GM23338 (cell line): ENCODE measurements around the gene ANKFN1. TPM values are rescaled to one million over a fixed set of nuclear protein-coding genes. Genes with fewer than 3 reads are reported as not detected.

Experiments
- ATAC-seq: fragments of 200-7000 bp; cut with Tn5 transposase; 3 replicates; pipeline ENCODE4 v1.9.1; 2020
- DNase-seq: peaks from one replicate; pipeline ENCODE4 v3.0.0-alpha.2; 2015; ENCODE audit warnings: low spot score
- H2AFZ ChIP-seq: fragments of 200-600 bp; sonication (generic); 2 replicates; pipeline ENCODE4 v1.8.0; 2016; ENCODE audit warnings: antibody characterized with exemption, mild to moderate bottlenecking, moderate library complexity
- H3F3A ChIP-seq: fragments of 200-600 bp; sonication (generic); replicated peaks from 2 replicates; pipeline ENCODE4 v1.8.0; 2017; ENCODE audit warnings: antibody characterized with exemption, mixed run types, low read depth
- H3K27ac ChIP-seq: fragments of 200-600 bp; sonication (generic); 2 replicates; pipeline ENCODE4 v1.6.1; 2016; ENCODE audit warnings: low read depth
- H3K27me3 ChIP-seq: fragments of 200-600 bp; sonication (generic); 2 replicates; pipeline ENCODE4 v1.8.0; 2016; ENCODE audit warnings: mild to moderate bottlenecking, mixed run types, moderate library complexity; ENCODE audit not compliant: insufficient read depth
- H3K36me3 ChIP-seq: fragments of 200-600 bp; sonication (generic); 2 replicates; pipeline ENCODE4 v1.8.0; 2016; ENCODE audit warnings: mild to moderate bottlenecking; ENCODE audit not compliant: insufficient read depth
- H3K4me1 ChIP-seq: fragments of 200-600 bp; sonication (generic); 2 replicates; pipeline ENCODE4 v1.8.0; 2016; ENCODE audit warnings: mild to moderate bottlenecking, moderate library complexity; ENCODE audit not compliant: insufficient read depth
- H3K4me2 ChIP-seq: fragments of 200-600 bp; sonication (generic); 2 replicates; pipeline ENCODE4 v1.7.1; 2017; ENCODE audit warnings: mixed run types
- H3K4me3 ChIP-seq: fragments of 200-600 bp; sonication (generic); 2 replicates; pipeline ENCODE4 v1.6.1; 2016; ENCODE audit warnings: mixed run types
- H3K79me2 ChIP-seq: fragments of 200-600 bp; sonication (generic); replicated peaks from 2 replicates; pipeline ENCODE4 v1.8.0; 2017; ENCODE audit warnings: mild to moderate bottlenecking; ENCODE audit not compliant: insufficient read depth
- H3K9me2 ChIP-seq: fragments of 200-600 bp; sonication (generic); 2 replicates; pipeline ENCODE4 v1.8.0; 2017; ENCODE audit not compliant: insufficient read depth
- H4K20me1 ChIP-seq: fragments of 200-600 bp; sonication (generic); replicated peaks from 2 replicates; pipeline ENCODE4 v1.8.0; 2017; ENCODE audit warnings: mild to moderate bottlenecking; ENCODE audit not compliant: insufficient read depth
- H3K27ac Mint-ChIP-seq: 2 replicates; pipeline ENCODE4 v1.8.0; 2020; ENCODE audit warnings: inconsistent platforms, mild to moderate bottlenecking, moderate library complexity, mixed read lengths
- H3K27me3 Mint-ChIP-seq: 3 replicates; pipeline ENCODE4 v1.8.0; 2022; ENCODE audit warnings: low read depth, mild to moderate bottlenecking, moderate library complexity, mixed read lengths, inconsistent platforms; ENCODE audit not compliant: insufficient read depth, poor library complexity
- H3K36me3 Mint-ChIP-seq: 3 replicates; pipeline ENCODE4 v1.8.0; 2021; ENCODE audit warnings: low read depth, mild to moderate bottlenecking, inconsistent platforms, moderate library complexity, mixed read lengths
- H3K4me1 Mint-ChIP-seq: 3 replicates; pipeline ENCODE4 v1.8.0; 2020; ENCODE audit warnings: mild to moderate bottlenecking, inconsistent platforms, mixed read lengths
- H3K4me3 Mint-ChIP-seq: 3 replicates; pipeline ENCODE4 v1.8.0; 2021; ENCODE audit warnings: moderate library complexity, mild to moderate bottlenecking, inconsistent platforms, mixed read lengths
- H3K9me3 Mint-ChIP-seq: 3 replicates; pipeline ENCODE4 v1.8.0; 2020; ENCODE audit warnings: moderate library complexity, mild to moderate bottlenecking, inconsistent platforms, mixed read lengths
- CREB1 ChIP-seq: fragments of 250-450 bp; sonication (Bioruptor Pico); IDR thresholded peaks from 2 replicates; pipeline ENCODE4 v1.5.0; 2020; ENCODE audit warnings: low read depth, mild to moderate bottlenecking, moderate library complexity
- CTCF ChIP-seq, 2 experiments: fragments of 200-600 bp in 1 of 2; sonication (generic) in 1 of 2; conservative IDR thresholded peaks; 2 replicates each; pipeline versions ENCODE4 v1.5.1 to v1.6.1; 2016 to 2017; ENCODE audit warnings: antibody characterized with exemption in 2 of 2, low read depth in 2 of 2, mild to moderate bottlenecking in 2 of 2, moderate library complexity in 1 of 2
- ETS1 ChIP-seq: IDR thresholded peaks from 2 replicates; pipeline ENCODE4 v1.6.1; 2016; ENCODE audit warnings: antibody characterized with exemption
- EZH2 ChIP-seq: fragments of 200-600 bp; sonication (generic); IDR thresholded peaks from one replicate; pipeline ENCODE4 v1.8.0; 2017; ENCODE audit warnings: antibody characterized with exemption, mild to moderate bottlenecking, low read depth; ENCODE audit not compliant: unreplicated experiment
- EZH2phosphoT487 ChIP-seq: fragments of 200-600 bp; sonication (generic); IDR thresholded peaks from one replicate; pipeline ENCODE4 v1.8.1; 2018; ENCODE audit warnings: antibody characterized with exemption; ENCODE audit not compliant: unreplicated experiment
- JUNB ChIP-seq: IDR thresholded peaks from one replicate; pipeline ENCODE4 v1.6.1; 2016; ENCODE audit warnings: antibody characterized with exemption; ENCODE audit not compliant: unreplicated experiment
- NANOG ChIP-seq: IDR thresholded peaks from 2 replicates; pipeline ENCODE4 v1.6.1; 2016; ENCODE audit warnings: antibody characterized with exemption, borderline replicate concordance
- POLR2AphosphoS5 ChIP-seq: IDR thresholded peaks from 2 replicates; pipeline ENCODE4 v1.6.1; 2016; ENCODE audit warnings: antibody characterized with exemption, low read depth
- REST ChIP-seq: IDR thresholded peaks from one replicate; pipeline ENCODE4 v1.6.1; 2018; ENCODE audit warnings: antibody characterized with exemption; ENCODE audit not compliant: unreplicated experiment
- STAT1 ChIP-seq: IDR thresholded peaks from one replicate; pipeline ENCODE4 v1.6.1; 2016; ENCODE audit warnings: antibody characterized with exemption; ENCODE audit not compliant: unreplicated experiment
- ZNF114 ChIP-seq: fragments of 250-450 bp; sonication (Bioruptor Pico); IDR thresholded peaks from 2 replicates; pipeline ENCODE4 v1.5.0; 2020; ENCODE audit warnings: mild to moderate bottlenecking, moderate library complexity
- ZNF331 ChIP-seq: fragments of 250-450 bp; sonication (Bioruptor Pico); IDR thresholded peaks from 2 replicates; pipeline ENCODE4 v1.5.0; 2020; ENCODE audit warnings: low read depth, mild to moderate bottlenecking, moderate library complexity
- ZNF462 ChIP-seq: fragments of 250-450 bp; sonication (Bioruptor Pico); IDR thresholded peaks from 2 replicates; pipeline ENCODE4 v1.5.0; 2020; ENCODE audit warnings: mild to moderate bottlenecking, moderate library complexity
- polyA plus RNA-seq: library from polyadenylated mRNA; unstranded; fragments of >200 nt; fragmentation: Nextera tagmentation; extraction: Ambion mirVana; gene quantifications from 2 replicates; pipeline ENCODE4 v1.2.1, GENCODE V29; 2016
- total RNA-seq: library from RNA; depleted of rRNA; stranded (reverse); fragments of >200 nt; shearing (Covaris generic); gene quantifications from 2 replicates; pipeline ENCODE4 v1.2.3, GENCODE V29; 2014

The ANKFN1 gene
- total and polyA plus RNA-seq, 2 experiments from 2014 or later, result not detected

GRCh38 chr17:56309897-56310296, 156.6 kb downstream of the ANKFN1 start:
- Histone ChIP-seq H3K27ac (no peak overlapping the region), H3F3A (no peaks in the 10 kb centered on the region), H3K79me2 (no peaks in the 10 kb centered on the region), H3K9me2 (peaks cover 3% of the 10 kb centered on the region; the same call in 1 of the 2 replicates), H3K27me3 (no peaks in the 10 kb centered on the region), H3K4me2 (no peak overlapping the region), H3K36me3 (no peaks in the 10 kb centered on the region), H4K20me1 (no peaks in the 10 kb centered on the region), H2AFZ (no peak overlapping the region), H3K4me3 (no peak overlapping the region), H3K4me1 (no peaks in the 10 kb centered on the region)
- Mint-ChIP-seq H3K4me3 (no peak overlapping the region), H3K4me1 (0 out of 3 replicates have a peak, but pooled peaks cover under 1% of the 10 kb centered on the region), H3K27me3 (no peaks in the 10 kb centered on the region), H3K9me3 (peaks cover 3% of the 10 kb centered on the region; the same call in 1 of the 3 replicates), H3K36me3 (0 out of 3 replicates have a peak, but pooled peaks cover 2% of the 10 kb centered on the region), H3K27ac (no peak overlapping the region)
- ATAC-seq (no peak), DNase-seq (no peak)
- TF ChIP-seq REST, result no peak
- TF ChIP-seq STAT1, result no peak
- no peak for TF ChIP-seq ZNF462 (CRISPR knock-in tag)
- no peak for TF ChIP-seq POLR2AphosphoS5
- no peak for TF ChIP-seq JUNB
- TF ChIP-seq EZH2phosphoT487, result no peak
- TF ChIP-seq CREB1, result no peak
- TF ChIP-seq EZH2, result no peak
- TF ChIP-seq ETS1, result no peak
- no peak for TF ChIP-seq ZNF331 (CRISPR knock-in tag)
- TF ChIP-seq CTCF (conservative IDR thresholded peaks at IDR 0.05; ENCODE audit: low read depth in 2 of 2), result no peak
- no peak for TF ChIP-seq ZNF114 (CRISPR knock-in tag)
- TF ChIP-seq NANOG, result no peak
